Inferior parietal cortex (tissue), 1 donor: ENCODE measurements around the gene RAVER2.
"Not testable (repeated sequence)": the region's sequence is repeated elsewhere in the genome, so short reads cannot be mapped to it uniquely, and the experiment has no call there.

Experiments
- DNase-seq: peaks from one replicate; pipeline ENCODE4 v3.0.0-alpha.2; 2016; ENCODE audit errors: extremely low spot score

The RAVER2 gene

DNA sequence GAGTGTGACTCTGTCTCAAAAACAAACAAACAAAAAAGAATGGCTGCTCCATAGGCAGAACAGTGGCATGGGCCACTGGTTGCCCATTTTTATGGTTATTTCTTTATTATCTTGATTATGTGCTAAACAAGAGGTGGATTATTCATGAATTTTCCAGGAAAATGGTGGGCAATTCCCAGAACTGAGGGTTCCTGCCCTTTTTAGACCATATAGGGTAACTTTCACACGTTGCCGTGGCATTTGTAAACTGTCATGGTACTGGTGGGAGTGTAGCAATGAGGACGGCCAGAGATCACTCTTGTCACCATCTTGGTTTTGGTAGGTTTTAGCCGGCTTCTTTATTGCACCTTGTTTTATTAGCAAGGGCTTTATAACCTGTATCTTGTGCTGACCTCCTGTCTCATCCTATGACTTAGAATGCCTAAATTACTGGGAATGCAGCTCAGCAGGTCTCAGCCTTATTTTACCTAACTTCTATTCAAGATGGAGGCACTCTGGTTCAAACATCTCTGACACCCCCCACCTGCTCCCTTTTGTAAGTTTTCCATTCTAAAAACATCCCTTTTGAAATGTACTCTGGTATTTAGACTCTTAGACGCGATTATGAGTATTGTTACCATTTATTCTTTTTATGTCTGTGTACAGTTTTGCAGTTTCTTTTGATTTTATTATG, 57.1 kb downstream of the RAVER2 start:
- no peak for DNase-seq

DNA sequence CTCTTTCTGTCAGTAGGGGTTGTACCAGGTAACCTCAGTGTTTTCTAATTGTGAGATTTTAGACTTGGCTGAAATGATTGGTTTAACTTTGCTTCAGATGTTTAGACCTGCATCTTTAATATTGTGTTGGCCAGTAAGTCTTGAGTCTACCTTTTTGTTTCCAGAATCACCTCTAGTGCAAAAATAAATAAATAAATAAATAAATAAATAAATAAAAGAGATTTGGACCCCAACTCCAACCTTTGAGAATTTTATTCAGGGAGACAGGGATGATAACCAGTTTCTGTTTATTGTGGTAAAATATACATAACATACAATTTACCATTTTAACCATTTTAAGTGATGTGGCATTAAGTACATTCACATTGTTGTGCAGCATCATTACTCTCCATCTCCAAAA, 64.4 kb downstream of the RAVER2 start:
- DNase-seq = no peak

DNA sequence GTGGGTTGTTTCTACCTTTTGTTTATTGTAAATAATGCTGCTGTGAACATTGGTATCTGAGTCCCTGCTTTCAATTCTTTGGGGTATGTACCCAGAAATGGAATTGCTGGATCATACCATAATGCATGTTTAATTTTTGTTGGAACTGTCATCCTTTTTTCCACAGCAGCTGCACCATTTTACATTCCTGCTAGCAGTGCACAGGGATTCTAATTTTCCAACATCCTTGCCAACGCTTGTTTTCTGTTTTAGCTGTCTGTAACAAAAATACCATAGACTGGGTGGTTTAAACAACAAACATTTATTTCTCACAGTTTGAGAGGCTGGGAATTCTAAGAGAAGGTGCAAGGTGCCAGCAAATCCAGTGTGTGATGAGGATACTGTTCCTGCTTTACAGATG, 65.1 kb downstream of the RAVER2 start:
- DNase-seq = no peak

DNA sequence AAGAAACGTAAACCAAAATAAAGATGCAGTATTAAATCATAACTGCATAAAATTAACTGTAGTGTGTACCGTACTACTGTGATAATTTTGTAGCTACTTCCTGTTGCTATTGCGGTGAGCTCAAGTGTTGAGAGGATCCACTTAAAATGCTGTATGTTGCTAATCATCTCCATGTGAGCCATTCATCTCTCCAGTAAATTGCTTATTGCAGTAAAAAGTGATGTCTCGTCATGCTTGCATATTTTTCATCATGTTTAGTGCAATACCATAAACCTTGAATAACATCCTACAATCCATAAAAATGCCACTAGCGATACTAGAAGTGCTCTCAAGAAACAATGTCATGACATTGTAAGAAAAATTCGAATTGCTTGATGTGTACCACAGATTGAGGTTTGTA, 66.3 kb downstream of the RAVER2 start:
- DNase-seq = no peak

DNA sequence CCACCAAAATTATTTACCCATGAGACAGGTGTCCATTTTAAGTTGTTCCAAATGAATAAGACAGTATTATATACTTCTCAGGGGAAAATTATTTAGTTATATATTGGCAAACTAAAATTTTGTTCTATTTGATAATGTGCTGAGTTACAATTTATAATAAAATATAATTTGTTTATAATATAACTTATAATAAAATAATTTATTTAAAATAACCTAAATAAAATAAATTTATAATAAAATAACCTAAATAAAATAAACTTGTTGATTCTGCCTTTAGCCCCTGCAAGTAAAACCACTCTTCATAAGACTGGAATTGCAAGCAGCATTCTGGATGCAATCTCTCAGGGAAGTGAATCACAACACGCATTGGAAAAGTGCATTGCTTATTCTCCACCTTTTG, 69.6 kb downstream of the RAVER2 start:
- DNase-seq = no peak

DNA sequence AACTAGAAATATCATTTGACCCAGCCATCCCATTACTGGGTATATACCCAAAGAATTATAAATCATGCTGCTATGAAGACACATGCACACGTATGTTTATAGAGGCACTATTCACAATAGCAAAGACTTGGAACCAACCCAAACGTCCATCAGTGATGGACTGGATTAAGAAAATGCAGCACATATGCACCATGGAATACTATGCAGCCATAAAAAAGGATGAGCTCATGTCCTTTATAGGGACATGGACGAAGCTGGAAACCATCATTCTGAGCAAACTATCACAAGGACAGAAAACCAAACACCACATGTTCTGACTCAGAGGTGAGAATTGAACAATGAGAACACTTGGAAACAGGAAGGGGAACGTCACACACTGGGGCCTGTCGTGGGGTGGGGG, 72.5 kb downstream of the RAVER2 start:
- not testable (repeated sequence) for DNase-seq

DNA sequence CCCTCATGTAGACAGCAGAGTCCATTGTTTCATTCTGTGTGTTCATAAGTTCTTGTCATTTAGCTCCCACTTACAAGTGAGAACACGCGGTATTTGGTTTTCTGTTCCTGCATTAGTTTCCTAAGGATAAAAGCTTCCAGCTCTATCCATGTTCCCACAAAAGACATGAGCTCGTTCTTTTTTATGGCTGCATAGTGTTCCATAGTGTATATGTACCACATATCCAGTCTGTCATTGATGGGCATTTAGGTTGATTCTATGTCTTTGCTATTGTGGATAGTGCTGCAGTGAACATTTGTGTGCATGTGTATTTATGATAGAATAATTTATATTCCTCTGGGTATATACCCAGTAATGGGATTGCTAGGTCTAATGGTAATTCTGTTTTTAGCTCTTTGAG, 75.7 kb downstream of the RAVER2 start:
- DNase-seq = not testable (repeated sequence)

DNA sequence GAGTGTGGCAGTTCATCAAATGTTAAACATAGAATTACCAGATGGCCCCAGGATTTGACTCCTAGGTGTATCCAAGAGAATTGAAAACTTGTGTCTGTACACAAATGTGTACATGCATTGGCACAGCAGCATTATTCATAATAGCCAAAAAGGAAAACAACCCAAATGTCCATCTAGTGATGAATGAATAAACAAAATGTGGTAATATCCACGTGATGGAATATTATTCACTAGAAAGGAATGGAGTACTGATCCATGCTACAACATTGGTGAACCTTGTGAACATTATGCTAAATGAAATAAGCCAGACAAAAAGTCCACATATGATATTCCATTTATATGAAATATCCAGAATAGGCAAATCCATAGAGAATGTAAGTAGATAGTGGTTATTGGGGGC, 77.7 kb downstream of the RAVER2 start:
- DNase-seq = no peak

DNA sequence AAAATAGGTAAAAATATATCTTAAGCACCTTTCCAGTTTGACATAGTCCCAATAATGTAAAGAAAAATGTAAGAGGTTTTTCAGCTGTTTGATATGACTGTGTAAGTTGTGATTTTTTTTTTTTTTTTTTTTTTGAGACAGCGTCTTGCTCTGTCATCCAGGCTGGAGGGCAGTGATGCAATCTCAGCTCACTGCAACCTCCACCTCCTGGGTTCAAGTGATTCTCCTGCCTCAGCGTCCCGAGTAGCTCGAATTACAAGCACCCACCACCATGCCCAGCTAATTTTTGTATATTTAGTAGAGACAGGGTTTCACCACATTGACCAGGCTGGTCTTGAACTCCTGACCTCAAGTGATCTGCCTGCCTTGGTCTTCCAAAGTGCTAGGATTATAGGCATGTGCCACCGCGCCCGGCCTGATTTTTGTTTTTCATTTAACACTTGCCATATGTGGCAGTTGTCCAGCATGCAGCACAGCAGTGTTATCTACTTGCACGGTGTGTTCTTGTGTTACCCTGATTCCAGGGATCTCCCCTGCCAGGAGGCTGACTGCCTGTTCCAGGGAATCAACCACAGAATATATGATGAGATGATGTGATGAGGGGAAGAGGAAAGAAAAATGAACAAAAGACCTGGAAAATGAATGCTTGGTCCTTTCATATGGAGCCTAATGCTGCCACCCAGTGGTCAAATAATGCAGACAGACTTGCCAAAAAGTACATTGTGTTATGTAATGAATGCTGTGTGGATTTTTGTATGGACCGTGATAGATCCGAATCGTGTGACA, 79.0 kb downstream of the RAVER2 start:
- DNase-seq = peak; percentile 93

DNA sequence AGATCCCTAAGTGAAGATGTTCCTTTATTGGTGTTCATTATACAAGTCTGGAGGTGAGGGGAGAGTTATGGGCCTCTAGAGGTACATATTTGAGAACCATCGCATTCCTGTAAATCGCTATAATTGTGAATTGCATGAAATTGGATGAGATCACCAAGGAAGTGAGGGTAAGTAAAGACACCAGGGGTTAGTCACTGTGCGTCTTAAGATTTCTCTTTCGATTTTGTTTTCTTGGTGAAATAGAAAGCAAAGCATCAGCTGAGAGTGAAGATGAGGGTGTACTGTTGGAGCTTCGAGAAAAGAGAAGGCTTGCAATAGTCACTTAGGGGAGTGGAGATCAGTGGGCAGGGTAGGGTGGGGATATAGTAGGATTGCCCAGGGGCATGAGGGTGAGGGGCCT, 82.1 kb downstream of the RAVER2 start:
- DNase-seq = no peak

DNA sequence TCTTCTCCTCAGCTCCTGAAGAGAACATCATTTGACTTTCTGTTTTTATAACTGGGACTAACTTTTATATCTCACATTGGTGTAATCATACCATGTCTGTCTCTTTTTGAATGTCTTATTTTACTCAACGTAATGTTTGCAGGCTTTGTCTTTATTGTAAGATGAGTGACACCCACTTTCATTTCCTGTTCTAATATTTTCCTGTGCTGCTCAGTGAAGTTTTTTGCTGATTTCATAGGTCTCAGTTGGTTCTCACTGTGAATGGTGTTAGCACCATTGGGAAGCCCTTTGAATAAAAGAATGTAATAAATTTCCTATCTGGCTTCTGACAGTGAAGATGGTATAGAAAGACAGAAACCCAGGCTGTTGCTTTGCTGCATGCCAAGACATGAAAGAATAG, 84.0 kb downstream of the RAVER2 start:
- DNase-seq = no peak

DNA sequence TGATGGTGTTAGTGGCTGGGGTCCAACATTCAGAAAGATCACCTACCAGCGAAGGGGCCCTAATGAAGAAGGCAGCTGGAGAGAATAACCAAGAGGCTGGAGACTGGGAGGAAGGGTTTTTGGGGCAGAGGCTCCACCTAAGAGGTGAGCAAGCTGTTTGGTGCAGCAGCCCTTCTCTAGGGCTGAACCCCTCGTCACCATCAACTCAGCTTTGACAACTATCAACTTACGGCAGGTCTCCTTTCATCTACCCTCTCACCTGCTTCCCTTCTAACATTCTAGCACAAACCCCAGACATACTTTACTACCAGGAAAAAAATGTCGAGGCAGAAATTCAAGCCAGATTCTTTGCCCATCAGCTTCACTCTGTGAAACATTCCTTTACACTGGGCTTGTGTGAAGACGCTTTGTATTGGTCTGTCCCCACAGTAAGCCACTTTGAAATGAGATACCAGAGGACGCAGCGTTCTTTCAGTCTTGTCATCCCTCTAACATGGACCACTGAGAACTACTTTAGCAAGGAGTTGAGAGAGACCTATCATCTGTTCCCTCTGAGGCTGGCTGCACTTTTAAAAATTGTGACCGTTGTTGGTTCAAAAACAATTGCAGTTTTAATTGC, 84.6 kb downstream of the RAVER2 start:
- no peak for DNase-seq

DNA sequence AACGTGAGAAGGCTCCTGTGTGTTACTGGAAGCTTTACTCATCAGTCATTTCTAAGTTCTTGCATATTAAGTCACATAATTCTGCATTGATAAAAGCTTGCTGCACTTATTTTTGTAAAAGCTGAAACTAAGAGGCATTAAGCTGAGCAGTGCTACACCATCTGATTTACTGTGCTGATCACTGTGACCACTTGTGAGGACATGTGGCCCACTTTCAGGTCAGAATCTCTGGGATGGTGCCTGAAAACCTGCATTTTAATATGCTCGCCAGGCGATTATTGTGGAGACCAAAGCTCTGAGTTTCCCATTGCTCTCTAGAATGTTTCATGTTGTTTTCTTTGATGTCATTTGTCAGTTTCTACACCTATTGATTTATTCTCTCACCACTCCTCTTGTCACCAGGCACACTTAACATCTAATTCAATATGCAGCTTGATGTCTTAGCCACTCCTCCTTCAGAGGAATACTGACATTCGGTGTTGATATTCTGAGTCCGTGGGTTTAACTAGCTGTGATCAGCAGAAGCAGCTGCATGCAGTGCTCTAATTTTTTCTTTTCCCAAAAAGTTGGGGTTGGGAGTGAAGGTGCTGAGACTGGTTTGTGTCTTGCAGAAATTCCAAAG, 85.3 kb downstream of the RAVER2 start:
- DNase-seq = no peak

DNA sequence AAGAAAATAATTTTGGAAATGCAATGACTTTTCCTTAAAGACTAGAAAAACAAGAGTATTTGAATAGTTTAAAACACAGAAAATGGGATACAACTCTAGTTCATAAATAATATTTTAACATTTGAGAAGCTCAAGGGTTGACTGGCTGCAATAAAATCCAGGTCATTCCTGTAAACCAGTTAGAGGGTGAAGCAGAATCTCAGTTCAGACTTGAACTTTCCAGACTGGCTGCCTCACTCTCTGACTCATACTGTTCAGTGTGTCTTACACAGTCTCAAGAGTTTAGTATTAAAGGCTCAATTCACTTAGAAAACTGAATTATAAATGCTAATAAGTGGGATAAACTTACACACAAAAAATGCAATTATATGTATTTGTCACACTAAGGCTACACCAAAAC, 89.9 kb downstream of the RAVER2 start:
- DNase-seq = no peak

DNA sequence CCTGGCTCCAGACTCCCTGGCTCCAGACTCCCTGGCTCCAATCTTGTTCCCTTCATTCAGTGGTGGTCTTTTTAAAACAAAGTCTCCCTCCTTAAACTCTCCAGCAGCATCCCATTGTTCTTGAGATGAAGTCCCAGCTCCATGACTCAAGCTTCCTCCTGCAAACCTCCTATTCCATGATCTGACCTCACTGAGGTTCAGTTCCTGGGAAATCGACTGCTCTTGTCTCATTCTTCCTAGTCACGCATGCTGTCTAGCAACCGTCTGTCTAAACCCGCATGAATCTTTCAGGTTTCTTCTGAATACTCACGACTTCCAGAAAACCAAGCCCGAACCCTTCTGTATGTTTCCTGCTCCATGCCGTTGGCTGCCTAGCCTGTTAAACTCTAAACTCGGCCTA, 91.9 kb downstream of the RAVER2 start:
- DNase-seq = no peak

DNA sequence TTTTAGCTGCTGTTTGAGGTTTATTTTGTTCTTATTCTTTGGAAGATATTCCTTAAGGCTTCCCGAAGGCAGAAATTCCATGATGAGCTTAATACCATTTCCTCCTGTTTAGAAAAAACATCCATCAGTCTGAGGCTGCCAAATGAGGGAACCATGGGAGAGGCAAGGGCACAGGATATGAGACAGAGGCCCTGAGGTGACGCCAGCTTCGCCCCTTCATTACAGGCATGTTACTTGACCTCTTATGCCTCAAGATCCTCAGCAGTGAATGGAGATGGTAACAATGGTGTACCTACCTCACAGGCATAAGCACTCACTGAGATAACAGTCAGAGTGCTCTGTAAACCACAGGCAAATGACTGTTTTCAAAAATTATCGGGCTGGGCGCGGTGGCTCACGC, 93.6 kb downstream of the RAVER2 start:
- no peak for DNase-seq

DNA sequence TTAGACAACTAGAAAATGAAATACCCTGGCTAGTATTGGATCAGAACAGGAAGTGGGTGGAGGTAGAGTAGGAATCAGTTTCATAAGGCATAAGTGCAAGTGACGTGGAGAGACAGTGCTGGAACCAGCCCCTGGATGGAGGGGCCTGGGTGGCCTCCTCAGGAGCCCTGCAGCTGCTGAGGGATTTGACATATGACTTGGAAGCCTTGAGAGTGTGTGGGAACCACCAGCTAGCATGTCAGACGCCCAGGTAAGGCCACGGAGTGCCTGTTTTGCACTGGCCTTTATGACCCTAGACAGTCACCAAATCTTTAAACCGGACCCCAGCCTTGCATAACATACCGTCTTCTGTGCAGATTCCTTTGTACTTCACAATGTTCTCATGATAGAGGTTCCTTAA, 94.4 kb downstream of the RAVER2 start:
- DNase-seq = no peak

DNA sequence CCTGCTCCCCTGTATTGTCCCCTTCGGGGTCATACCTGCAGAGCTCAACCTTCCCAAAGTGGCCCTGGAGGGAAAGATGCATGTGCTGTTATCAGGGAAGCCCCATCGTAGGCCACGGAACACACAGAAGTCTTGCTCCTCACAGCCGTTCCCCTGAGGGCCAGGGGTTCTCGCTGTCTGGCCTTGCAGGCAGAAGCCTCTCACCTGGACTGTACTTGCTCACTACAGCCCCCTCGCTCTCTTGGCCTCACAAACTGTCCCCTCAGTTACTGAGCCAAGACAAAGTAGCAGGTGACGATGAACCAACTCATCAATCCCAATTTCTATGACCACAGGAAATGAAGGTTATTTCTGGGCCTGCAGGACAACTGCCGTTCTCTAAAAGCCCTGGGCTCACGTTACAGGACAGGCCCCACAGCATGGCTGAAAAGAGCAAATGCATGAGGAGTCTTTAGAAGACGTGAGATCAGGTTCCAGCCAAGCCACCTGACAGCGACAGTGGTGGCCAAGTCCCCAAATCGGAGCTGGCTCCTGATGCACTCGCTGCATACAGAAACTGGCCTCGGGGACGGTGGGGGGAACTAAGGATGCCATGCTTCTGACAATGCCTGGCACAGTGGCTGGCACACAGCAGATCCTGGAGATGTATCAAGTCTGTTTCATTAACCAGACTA, 95.0 kb downstream of the RAVER2 start:
- DNase-seq = no peak

DNA sequence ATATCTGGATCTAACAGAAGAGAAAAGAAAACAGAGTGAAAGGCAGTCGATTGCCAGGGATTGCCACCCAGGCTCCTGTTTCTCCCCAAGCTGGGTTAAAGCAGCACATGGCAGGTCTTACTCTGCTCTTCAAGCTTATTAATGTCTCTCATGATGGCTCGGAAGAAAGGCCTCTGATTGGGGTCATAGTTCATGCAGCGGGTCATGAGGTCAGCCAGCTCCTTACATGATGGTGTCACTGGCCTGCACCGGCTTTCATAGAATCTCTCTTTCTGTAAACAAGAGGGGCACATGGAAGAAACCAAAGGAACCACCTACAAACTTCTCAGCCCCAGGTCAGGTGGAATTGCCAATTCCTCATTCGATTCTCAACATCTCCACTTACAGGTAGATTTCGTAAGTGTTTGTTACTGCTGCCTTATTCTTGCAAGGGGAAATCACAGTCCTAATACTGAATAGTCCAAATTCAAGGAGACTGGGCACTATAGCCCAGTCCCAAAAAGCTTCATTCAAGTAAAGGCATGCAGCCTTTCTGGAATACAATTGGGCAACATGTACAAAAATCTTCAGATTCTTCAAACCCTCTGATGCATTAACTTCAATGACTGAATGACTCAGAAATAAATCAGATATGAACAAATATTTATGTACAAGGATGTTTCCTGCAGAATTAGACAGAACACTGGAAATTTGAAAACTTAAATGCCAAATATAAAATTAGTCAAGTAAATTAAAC, 96.6 kb downstream of the RAVER2 start:
- DNase-seq = no peak

DNA sequence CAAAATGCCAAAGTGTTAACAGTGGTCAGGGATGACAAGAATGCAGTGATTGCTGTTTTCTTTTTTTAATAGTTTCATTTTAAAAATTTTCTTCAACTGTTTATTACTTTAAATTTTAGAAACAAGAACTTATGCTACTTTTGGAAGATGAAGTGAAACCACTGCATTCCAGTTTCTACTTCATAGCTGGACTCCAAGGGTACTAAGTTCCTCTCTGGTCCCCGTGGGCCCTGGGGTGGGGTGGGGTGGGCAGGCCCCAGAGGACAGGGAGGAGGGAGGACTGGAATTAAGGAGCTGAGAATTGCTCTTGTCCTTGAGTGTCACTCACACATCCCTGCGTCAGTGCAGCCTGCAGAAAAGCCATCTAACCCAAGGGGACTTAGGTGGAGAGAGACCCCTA, 97.3 kb downstream of the RAVER2 start:
- DNase-seq = no peak

DNA sequence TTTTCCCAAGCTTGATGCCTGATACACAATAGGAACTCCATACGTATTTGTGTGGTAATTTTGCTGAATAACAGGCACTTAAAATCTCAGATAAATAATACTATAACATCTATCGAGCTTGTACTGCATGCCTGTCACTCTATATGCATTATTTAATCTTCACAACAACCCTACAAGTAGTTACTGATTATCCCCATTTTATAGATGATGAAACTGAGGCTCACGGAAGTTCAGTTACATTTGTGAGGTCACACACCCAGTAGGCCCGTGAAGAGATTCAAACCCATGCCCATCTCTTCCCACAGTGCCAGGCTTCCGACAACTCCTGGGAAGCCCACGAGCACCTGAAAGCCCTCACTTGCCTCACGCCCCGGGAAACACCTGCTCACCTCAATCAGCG, 98.8 kb downstream of the RAVER2 start:
- no peak for DNase-seq
